Eye (tissue), 1 donor: ENCODE measurements around the gene APOL5.
"Not testable (repeated sequence)": the region's sequence is repeated elsewhere in the genome, so short reads cannot be mapped to it uniquely, and the experiment has no call there.

Experiments used
- DNase-seq: peaks from one replicate; pipeline ENCODE4 v3.0.0-alpha.2; 2015

The APOL5 gene

GRCh38 chr22:35717572-35717971 is at the start of gene APOL5:
TSS of gene APOL5 (plus strand) at chr22:35717872. CDS start at chr22:35717872, 0 bp downstream.
- DNase-seq = no peak

GRCh38 chr22:35674335-35674734 is 43.3 kb upstream of the APOL5 start:
- no peak for DNase-seq

GRCh38 chr22:35676065-35676464 is 41.6 kb upstream of the APOL5 start:
- not testable (repeated sequence) for DNase-seq

GRCh38 chr22:35677460-35678187 is 40.0 kb upstream of the APOL5 start:
- no peak for DNase-seq

- DNase-seq = no peak
These were observed 38.8 kb upstream of the APOL5 start for GRCh38 chr22:35678836-35679235.

- not testable (repeated sequence) for DNase-seq
These were observed 38.2 kb upstream of the APOL5 start for GRCh38 chr22:35679492-35679891.

GRCh38 chr22:35681454-35682052 is 36.1 kb upstream of the APOL5 start:
- no peak for DNase-seq

GRCh38 chr22:35683560-35683959 is 34.1 kb upstream of the APOL5 start:
- no peak for DNase-seq

- DNase-seq = no peak
These were observed 33.4 kb upstream of the APOL5 start for GRCh38 chr22:35684270-35684700.

- DNase-seq = no peak
These were observed 32.9 kb upstream of the APOL5 start for GRCh38 chr22:35684732-35685131.

GRCh38 chr22:35685731-35686130 is 31.9 kb upstream of the APOL5 start:
- no peak for DNase-seq

GRCh38 chr22:35686298-35686697 is 31.4 kb upstream of the APOL5 start:
- DNase-seq = no peak

GRCh38 chr22:35687461-35687860 is 30.2 kb upstream of the APOL5 start:
- DNase-seq = no peak

GRCh38 chr22:35688913-35689675 is 28.6 kb upstream of the APOL5 start:
- DNase-seq = no peak

GRCh38 chr22:35690001-35690400 is 27.7 kb upstream of the APOL5 start:
- DNase-seq = no peak

GRCh38 chr22:35695202-35695601 is 22.5 kb upstream of the APOL5 start:
- no peak for DNase-seq

- DNase-seq = no peak
These were observed 20.5 kb upstream of the APOL5 start for GRCh38 chr22:35697142-35697541.

- DNase-seq = not testable (repeated sequence)
These were observed 17.8 kb upstream of the APOL5 start for GRCh38 chr22:35699852-35700251.

GRCh38 chr22:35703861-35704584 is 13.6 kb upstream of the APOL5 start:
- no peak for DNase-seq

- DNase-seq = no peak
These were observed 12.5 kb upstream of the APOL5 start for GRCh38 chr22:35705141-35705540.

GRCh38 chr22:35708453-35708852 is 9.2 kb upstream of the APOL5 start:
- no peak for DNase-seq

GRCh38 chr22:35708917-35709316 is 8.8 kb upstream of the APOL5 start:
- DNase-seq = no peak

GRCh38 chr22:35711336-35711735 is 6.3 kb upstream of the APOL5 start:
- no peak for DNase-seq
